Measurements from ENCODE around the gene TAF7.
"Not testable (repeated sequence)": the region's sequence is repeated elsewhere in the genome, so short reads cannot be mapped to it uniquely, and the experiment has no call there.

TAF7 gene

GRCh38 chr5:141320225-141321169, at the start of gene TAF7:
TSS of gene TAF7 (minus strand) at chr5:141320784. CDS start at chr5:141320044, 740 bp downstream.
- peak; percentile 94 for DNase-seq

- DNase-seq: no peak
Measured at GRCh38 chr5:141366016-141366896, 45.7 kb upstream of the TAF7 start.

- no peak for DNase-seq
Measured at GRCh38 chr5:141363952-141364660, 43.5 kb upstream of the TAF7 start, which contains the start of gene PCDHGA5. TSS of gene PCDHGA5 (plus strand) at chr5:141364162. CDS start at chr5:141364331, 169 bp downstream.

GRCh38 chr5:141362719-141363118, 42.1 kb upstream of the TAF7 start:
- no peak for DNase-seq

GRCh38 chr5:141360685-141361084, 40.1 kb upstream of the TAF7 start:
- DNase-seq: no peak

GRCh38 chr5:141359790-141360426, 39.3 kb upstream of the TAF7 start, which contains the start of gene PCDHGB2:
TSS of gene PCDHGB2 (plus strand) at chr5:141359994. CDS start at chr5:141360136, 142 bp downstream.
- DNase-seq: peak; percentile 3

GRCh38 chr5:141356950-141357349, 36.4 kb upstream of the TAF7 start:
- no peak for DNase-seq

GRCh38 chr5:141356133-141356532, 35.5 kb upstream of the TAF7 start:
- no peak for DNase-seq

GRCh38 chr5:141355641-141356040, 35.1 kb upstream of the TAF7 start:
- DNase-seq: no peak

GRCh38 chr5:141354900-141355469, 34.4 kb upstream of the TAF7 start, which contains the start of gene PCDHGA4:
TSS of gene PCDHGA4 (plus strand) at chr5:141355021. CDS start at chr5:141355108, 87 bp downstream.
- DNase-seq: no peak

- DNase-seq: no peak
Measured at GRCh38 chr5:141351591-141351990, 31.0 kb upstream of the TAF7 start.

GRCh38 chr5:141349917-141350619, 29.5 kb upstream of the TAF7 start, which contains the start of gene PCDHGB1:
TSS of gene PCDHGB1 (plus strand) at chr5:141350099. CDS start at chr5:141350261, 162 bp downstream.
- DNase-seq: peak; percentile 34

- not testable (repeated sequence) for DNase-seq
Measured at GRCh38 chr5:141346017-141346416, 25.4 kb upstream of the TAF7 start.

GRCh38 chr5:141345327-141345726, 24.7 kb upstream of the TAF7 start:
- DNase-seq: no peak

GRCh38 chr5:141343953-141344463, 23.4 kb upstream of the TAF7 start:
- no peak for DNase-seq

- no peak for DNase-seq
Measured at GRCh38 chr5:141343242-141343952, 22.8 kb upstream of the TAF7 start, which contains the start of gene PCDHGA3. TSS of gene PCDHGA3 (plus strand) at chr5:141343829. CDS start at chr5:141344034, 205 bp downstream.

- no peak for DNase-seq
Measured at GRCh38 chr5:141342773-141343172, 22.2 kb upstream of the TAF7 start.

GRCh38 chr5:141340781-141341354, 20.3 kb upstream of the TAF7 start:
- DNase-seq: not testable (repeated sequence)
